ENCODE results near the gene ZNF423.
A peak's percentile ranks its signal among the peaks of the same experiment; 100 is the strongest.
"Not testable (repeated sequence)": the region's sequence is repeated elsewhere in the genome, so short reads cannot be mapped to it uniquely, and the experiment has no call there.

Gene ZNF423

GRCh38 chr16:49695782-49696413, 160.0 kb downstream of the ZNF423 start:
- DNase-seq (ENCODE audit: low spot score): no peak

DNA sequence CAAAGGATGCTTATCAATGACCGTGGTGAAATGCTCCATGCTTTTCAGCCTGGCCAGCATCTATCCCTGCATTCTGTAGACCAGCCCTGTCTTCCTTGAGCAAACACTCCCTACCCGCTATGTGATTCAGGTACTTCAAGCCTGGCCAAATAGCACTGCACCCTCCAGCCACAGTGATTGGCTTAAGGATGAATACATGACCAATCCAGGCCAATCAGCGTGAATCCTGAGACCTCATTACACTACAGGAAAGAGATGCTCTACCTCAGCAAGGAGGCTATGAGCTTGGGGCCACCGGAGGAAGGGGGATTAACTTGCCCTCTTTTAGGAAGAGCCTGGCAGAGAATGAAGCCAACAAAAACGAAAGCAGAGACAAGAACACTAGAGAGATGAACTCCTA, 162.5 kb downstream of the ZNF423 start:
- no peak for DNase-seq (ENCODE audit: low spot score)

DNA sequence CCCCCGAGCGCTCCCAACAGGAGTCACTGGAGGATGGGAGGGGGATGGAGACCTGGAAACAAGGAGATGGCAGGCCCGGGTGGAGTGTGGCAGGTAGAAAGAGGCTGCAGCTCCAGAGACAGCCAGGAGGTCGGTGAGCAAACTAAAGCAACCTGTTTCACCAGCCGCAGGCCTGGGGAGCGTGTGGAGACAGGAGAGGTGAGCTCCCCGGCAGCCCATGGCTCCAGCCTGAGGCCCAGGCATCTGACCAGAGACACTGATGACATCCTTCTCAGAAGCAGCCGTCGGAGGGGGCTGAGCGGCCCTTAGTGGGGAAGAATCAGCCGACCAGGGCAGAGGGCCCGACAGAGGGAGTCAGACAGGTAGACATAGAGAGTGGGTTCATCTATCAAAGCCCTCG, 165.1 kb downstream of the ZNF423 start:
- DNase-seq (ENCODE audit: low spot score): no peak

GRCh38 chr16:49688036-49688697, 167.7 kb downstream of the ZNF423 start:
- no peak for DNase-seq (ENCODE audit: low spot score)

GRCh38 chr16:49687476-49688002, 168.4 kb downstream of the ZNF423 start:
- DNase-seq (ENCODE audit: low spot score): no peak

DNA sequence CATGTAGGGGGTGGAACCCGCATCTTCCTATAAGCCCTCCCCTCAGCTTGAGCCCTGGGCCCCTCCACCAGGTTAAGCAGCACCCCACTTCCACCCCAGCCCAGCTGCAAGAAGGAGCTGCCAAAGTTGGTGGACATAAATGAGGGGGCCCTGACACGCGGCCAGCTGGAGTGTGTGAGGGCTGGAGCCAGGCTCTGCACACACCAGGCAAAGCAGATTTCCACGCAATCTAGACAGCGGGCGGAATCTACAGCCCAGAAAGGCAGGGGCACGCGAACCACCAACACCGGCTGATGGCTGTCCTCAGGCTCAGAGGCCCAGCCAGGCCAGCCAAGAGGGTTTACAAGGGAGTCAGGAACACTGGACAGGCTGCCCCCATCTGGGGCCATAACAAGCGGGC, 171.2 kb downstream of the ZNF423 start:
- no peak for DNase-seq (ENCODE audit: low spot score)

DNA sequence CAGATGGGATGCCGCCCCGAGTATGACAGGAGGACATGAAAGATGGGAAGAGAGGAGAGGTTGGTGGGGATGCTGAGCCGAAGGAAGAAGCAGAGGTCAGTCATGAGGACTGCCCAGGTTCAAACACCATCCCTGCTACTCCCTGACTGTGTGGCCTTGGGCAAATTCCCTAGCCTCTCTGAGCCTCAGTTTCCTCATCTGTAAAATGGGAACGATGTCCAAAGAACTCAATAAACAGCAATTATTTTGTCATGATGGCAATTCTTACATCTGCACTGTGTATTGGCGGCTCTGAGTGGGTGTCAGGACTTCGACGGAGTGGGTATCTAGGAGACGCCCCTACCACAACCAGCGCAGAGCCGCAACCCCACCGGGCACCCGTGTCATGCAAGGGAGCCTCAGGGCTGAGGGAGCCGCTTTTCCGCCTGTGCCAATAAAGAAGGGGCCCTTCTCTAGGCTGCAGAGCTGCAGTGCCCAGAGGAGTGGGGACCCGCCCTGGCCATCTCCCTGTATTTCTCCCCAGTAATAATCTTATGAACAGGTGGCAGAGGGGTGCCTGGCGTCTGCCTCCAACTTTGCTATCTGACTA, 173.2 kb downstream of the ZNF423 start:
- DNase-seq (ENCODE audit: low spot score): no peak

DNA sequence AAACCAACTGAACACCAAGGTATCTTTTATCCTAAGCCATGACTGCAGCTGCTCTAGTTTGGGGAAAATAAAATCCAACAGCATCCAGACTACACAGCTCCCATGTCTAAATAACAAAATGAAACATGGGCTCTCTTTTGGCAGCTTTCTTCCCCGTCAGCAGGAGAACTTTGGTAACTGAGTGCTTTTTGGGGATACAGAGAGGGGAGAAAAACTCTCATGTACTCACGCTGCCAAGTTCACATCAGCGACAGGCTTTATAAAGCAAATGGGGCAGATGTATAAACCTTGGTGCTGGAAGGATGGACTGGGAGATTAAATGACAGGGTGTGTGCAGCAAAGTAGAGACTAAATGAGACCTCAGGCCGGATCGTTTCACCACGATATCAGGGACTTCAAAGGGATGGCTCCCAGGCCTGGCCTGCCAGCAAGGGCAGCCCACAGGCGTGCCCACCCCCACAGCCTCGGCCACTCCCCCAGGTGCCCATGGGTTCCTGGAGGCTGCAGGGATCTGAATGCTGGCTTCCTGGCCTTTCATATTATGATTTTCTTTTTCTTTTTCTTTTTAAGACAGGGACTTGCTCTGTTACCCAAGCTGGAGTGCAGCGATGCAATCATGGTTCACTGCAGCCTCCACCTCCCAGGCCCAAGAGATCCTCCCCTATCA, 174.6 kb downstream of the ZNF423 start:
- peak; percentile 44 for DNase-seq (ENCODE audit: low spot score)

DNA sequence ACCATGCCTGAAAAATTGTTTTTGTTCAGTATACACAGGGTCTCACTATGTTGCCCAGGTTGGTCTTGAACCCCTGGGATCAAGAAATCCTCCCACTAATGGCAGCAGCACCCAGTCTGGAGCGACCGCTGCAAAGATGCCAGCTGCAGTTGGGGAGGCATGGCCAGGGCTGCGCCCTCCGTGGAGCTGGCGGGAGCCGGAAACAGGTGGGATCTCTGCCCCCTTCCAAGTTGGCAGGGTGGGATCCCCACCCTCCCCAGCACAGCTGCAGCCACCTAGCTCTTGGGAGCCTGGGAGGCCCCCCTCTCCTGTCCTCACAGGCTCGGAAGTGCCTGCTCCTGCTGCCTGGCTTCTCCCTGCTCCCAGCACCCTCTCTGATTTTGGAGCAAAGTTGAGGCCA, 176.8 kb downstream of the ZNF423 start:
- DNase-seq (ENCODE audit: low spot score): no peak

GRCh38 chr16:49677661-49678060, 178.3 kb downstream of the ZNF423 start:
- not testable (repeated sequence) for DNase-seq (ENCODE audit: low spot score)

- no peak for DNase-seq (ENCODE audit: low spot score)
These were observed 180.5 kb downstream of the ZNF423 start for GRCh38 chr16:49675413-49675812.

DNA sequence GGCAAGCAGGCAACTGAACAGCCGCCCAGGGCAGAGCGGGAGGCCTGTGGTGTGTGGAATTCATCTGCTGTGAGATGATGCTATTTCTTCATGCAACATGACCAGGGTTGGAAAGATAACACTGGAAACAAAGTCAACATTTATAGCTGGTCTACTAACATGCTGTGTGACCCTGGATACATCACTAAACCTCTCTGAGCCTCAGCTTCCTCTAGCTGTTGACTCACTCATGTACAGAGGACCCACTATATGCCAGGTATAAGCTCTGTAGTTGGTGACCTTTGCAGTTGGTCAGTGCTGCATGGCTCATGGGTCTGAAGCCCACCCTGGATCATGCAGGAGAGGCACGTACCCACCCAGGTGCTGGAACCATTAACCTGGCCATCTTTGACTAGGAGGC, 180.9 kb downstream of the ZNF423 start:
- no peak for DNase-seq (ENCODE audit: low spot score)

- DNase-seq (ENCODE audit: low spot score): no peak
These were observed 181.5 kb downstream of the ZNF423 start for GRCh38 chr16:49674351-49674851.

DNA sequence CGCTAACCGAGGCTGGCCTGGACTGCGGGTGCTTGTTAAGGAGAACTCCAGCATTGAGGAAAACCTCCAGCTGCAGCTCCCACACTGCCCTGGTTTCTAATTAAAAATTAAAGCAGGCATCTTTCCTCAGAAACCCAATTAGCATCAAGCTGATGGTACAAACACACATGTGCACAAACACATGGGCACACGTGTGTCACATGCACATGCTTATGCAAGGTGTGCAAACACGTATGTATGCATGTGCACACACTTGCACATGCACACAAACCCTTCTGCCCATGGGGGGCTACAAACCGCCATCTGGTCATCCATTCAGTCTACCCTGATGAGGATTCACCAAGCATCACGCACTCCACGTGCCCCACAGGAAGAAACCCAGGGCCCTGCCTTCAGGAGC, 182.5 kb downstream of the ZNF423 start:
- DNase-seq (ENCODE audit: low spot score): no peak

- DNase-seq (ENCODE audit: low spot score): no peak
These were observed 183.2 kb downstream of the ZNF423 start for GRCh38 chr16:49672753-49673152.

GRCh38 chr16:49671333-49671732, 184.6 kb downstream of the ZNF423 start:
- DNase-seq (ENCODE audit: low spot score): no peak

DNA sequence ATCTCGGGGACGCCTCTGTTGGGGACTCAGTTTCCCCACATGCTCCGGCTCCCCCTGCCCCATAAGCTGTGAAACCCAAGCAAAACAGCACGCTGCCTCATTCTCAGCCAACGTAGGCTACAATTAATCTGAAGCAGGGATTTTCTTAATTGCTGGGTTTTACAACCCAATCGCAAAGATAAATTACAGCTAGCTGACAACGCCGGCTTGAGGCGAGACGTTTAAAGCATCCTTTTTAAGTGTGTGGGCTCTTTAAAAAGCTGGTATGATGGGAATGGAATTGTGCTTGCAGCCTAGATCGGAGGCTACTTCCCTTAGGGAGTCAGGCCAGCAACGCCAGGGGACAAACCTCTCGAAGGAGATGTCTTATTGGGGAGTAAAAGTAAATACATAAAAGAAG, 185.3 kb downstream of the ZNF423 start:
- DNase-seq (ENCODE audit: low spot score): no peak

DNA sequence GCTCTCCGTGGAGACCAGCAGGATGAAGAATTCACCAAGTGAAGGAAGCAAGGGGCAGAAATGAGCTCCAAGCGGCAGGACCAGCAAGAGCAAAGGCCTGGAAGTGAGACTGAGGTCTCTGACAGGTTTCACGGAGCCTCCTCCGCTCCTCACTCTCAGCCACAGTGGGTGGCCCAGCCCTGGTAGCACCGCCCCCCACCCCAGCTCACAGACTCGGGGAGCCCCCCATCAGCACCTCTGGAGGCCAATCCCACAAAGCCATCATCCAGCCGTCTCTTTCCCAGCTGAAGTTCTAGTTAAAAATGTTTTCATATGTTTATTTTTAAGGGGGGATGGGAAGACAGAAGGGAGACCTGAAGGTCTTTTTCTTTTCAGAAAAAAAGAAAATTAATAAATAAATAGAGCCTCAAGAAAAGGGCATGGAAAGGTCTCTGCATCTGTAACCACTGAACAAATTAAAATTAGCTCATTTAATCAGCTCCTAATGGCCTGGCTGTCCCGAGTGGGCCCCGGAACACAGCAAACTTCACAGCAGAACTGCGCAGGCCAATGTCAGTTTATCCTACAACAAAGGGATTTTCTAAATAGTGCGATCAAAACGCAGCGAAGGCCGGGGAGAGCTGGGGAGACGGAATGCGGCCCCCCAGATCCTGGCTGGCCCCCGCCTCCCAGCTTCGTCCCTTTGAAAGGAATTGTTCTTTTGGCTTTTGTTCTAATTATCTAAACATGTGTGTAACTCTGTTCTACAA, 190.3 kb downstream of the ZNF423 start:
- no peak for DNase-seq (ENCODE audit: low spot score)

DNA sequence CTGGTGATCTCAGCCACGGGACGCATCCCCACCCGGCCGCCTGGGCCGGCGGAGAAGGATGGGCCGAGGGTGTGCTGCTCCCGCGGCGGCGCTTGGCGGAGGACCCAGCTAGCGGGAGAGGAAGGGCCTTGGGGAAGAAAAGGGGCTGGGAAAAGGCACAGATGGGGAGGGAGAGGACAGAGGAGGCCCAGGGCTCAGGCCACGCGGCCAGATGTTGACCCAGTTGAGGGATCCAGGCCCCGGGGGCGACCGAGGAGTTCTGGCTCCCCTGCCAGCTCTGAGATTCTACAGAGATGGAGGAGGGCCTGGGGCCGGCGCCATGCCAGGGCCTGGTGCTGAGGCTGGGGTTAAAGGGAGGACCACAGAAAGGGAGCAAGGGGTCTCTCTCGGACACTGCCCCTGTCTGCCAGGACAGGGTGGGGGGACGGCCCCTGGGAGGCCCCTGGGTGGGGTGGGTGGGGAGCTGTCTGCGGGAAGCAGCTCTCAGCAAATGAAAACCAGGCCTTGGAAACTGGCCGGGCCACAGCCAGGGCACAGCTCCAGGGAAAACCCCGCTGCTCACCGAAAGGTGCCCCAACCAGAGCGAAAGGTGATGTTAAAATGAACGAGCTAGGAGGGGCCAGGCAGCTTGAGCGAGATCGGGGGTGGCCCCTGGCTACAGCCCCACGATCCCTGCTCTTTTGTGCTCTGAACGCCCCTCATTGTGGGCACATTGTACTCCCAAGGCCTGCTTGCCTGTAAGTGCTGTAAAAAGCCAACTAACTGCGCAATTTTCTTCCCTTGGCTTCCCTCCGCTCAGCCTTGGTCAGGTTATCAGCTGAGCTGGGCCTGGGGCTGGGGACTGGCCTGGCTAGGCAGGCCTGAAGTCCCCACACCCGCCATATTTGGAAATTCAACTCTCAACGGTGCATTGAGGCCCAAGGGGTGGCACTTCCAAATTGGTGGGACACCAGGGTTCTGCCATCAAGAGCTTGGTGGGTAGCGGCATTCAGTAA, 191.4 kb downstream of the ZNF423 start:
- no peak for DNase-seq (ENCODE audit: low spot score)

All from SW480 (cell line).